GM19043 (cell line): Measurements from ENCODE around the gene DDX60.
"Not testable (repeated sequence)": the region's sequence is repeated elsewhere in the genome, so short reads cannot be mapped to it uniquely, and the experiment has no call there.

Experiments used
- ATAC-seq: cut with Tn5 transposase; IDR thresholded peaks from one replicate; pipeline ENCODE4 v1.9.1; 2021; ENCODE audit warnings: low read depth; ENCODE audit not compliant: unreplicated experiment

Gene DDX60

GRCh38 chr4:168293386-168293975 is 25.1 kb downstream of the DDX60 start:
- ATAC-seq = peak; percentile 54

- no peak for ATAC-seq
These were observed 27.3 kb downstream of the DDX60 start for GRCh38 chr4:168291242-168291641.

- not testable (repeated sequence) for ATAC-seq
These were observed 32.7 kb downstream of the DDX60 start for GRCh38 chr4:168285850-168286249.

GRCh38 chr4:168279556-168279955 is 39.0 kb downstream of the DDX60 start:
- ATAC-seq = no peak

- no peak for ATAC-seq
These were observed 42.7 kb downstream of the DDX60 start for GRCh38 chr4:168275836-168276235.

GRCh38 chr4:168274871-168275270 is 43.7 kb downstream of the DDX60 start:
- no peak for ATAC-seq

GRCh38 chr4:168273838-168274237 is 44.7 kb downstream of the DDX60 start:
- ATAC-seq = no peak

- ATAC-seq = no peak
These were observed 46.1 kb downstream of the DDX60 start for GRCh38 chr4:168272488-168272887.

GRCh38 chr4:168269896-168270295 is 48.7 kb downstream of the DDX60 start:
- ATAC-seq = no peak

- no peak for ATAC-seq
These were observed 53.2 kb downstream of the DDX60 start for GRCh38 chr4:168265327-168265726.

- no peak for ATAC-seq
These were observed 53.6 kb downstream of the DDX60 start for GRCh38 chr4:168264903-168265302.

- ATAC-seq = no peak
These were observed 55.5 kb downstream of the DDX60 start for GRCh38 chr4:168263039-168263438.

GRCh38 chr4:168259096-168259495 is 59.5 kb downstream of the DDX60 start:
- no peak for ATAC-seq

GRCh38 chr4:168257768-168258167 is 60.8 kb downstream of the DDX60 start:
- ATAC-seq = no peak

GRCh38 chr4:168248176-168248710 is 70.3 kb downstream of the DDX60 start:
- ATAC-seq = no peak

- no peak for ATAC-seq
These were observed 70.9 kb downstream of the DDX60 start for GRCh38 chr4:168247603-168248002.

- no peak for ATAC-seq
These were observed 76.6 kb downstream of the DDX60 start for GRCh38 chr4:168241953-168242352.

GRCh38 chr4:168240821-168241220 is 77.7 kb downstream of the DDX60 start:
- no peak for ATAC-seq

- no peak for ATAC-seq
These were observed 97.3 kb downstream of the DDX60 start for GRCh38 chr4:168221301-168221700.

GRCh38 chr4:168220893-168221292 is 97.7 kb downstream of the DDX60 start:
- ATAC-seq = no peak

- ATAC-seq = no peak
These were observed 99.9 kb downstream of the DDX60 start for GRCh38 chr4:168218645-168219044.

GRCh38 chr4:168213511-168213910 is 105.0 kb downstream of the DDX60 start:
- ATAC-seq = not testable (repeated sequence)

- ATAC-seq = no peak
These were observed 105.9 kb downstream of the DDX60 start for GRCh38 chr4:168212656-168213055.
